GM08714 (cell line): ENCODE data around the gene SLC2A4RG.

ENCODE experiments used
- H3K4me3 ChIP-seq: fragments of 200-500 bp; sonication (Bioruptor generic); 2 replicates; pipeline ENCODE4 v1.5.1; 2014; ENCODE audit warnings: mild to moderate bottlenecking, low read length, inconsistent platforms
- ZNF274 ChIP-seq: IDR thresholded peaks from 2 replicates; pipeline ENCODE4 v1.6.1; 2012; ENCODE audit warnings: mild to moderate bottlenecking, low read depth, low read length

Gene SLC2A4RG

GRCh38 chr20:63696628-63697356 is 42.8 kb upstream of the SLC2A4RG start, which contains the start of gene TNFRSF6B:
Gene TNFRSF6B (plus strand): TSS chr20:63696652. CDS start chr20:63696768, 116 bp downstream.
- H3K4me3 ChIP-seq = no peak within 1 kb of the TSS
- no peak for TF ChIP-seq ZNF274

- no peak overlapping the region for H3K4me3 ChIP-seq
- TF ChIP-seq ZNF274 = no peak
These were observed 42.2 kb upstream of the SLC2A4RG start for GRCh38 chr20:63697357-63697867.

- H3K4me3 ChIP-seq = no peak overlapping the region
- no peak for TF ChIP-seq ZNF274
These were observed 41.6 kb upstream of the SLC2A4RG start for GRCh38 chr20:63697868-63698545.

- no peak for TF ChIP-seq ZNF274
- H3K4me3 ChIP-seq = no peak overlapping the region
These were observed 40.7 kb upstream of the SLC2A4RG start for GRCh38 chr20:63698739-63699465.

- no peak for TF ChIP-seq ZNF274
- no peak overlapping the region for H3K4me3 ChIP-seq
These were observed 39.9 kb upstream of the SLC2A4RG start for GRCh38 chr20:63699466-63700198.

GRCh38 chr20:63700199-63701050 is 39.2 kb upstream of the SLC2A4RG start:
- TF ChIP-seq ZNF274 = no peak
- no peak overlapping the region for H3K4me3 ChIP-seq

GRCh38 chr20:63701051-63701328 is 38.6 kb upstream of the SLC2A4RG start:
- no peak for TF ChIP-seq ZNF274
- H3K4me3 ChIP-seq = no peak overlapping the region

- TF ChIP-seq ZNF274 = no peak
- no peak overlapping the region for H3K4me3 ChIP-seq
These were observed 38.1 kb upstream of the SLC2A4RG start for GRCh38 chr20:63701329-63702035.

- TF ChIP-seq ZNF274 = no peak
- H3K4me3 ChIP-seq = no peak overlapping the region
These were observed 37.4 kb upstream of the SLC2A4RG start for GRCh38 chr20:63702036-63702665.

GRCh38 chr20:63702751-63703470 is 36.7 kb upstream of the SLC2A4RG start:
- H3K4me3 ChIP-seq = no peak overlapping the region
- no peak for TF ChIP-seq ZNF274

GRCh38 chr20:63703471-63703975 is 36.1 kb upstream of the SLC2A4RG start:
- no peak for TF ChIP-seq ZNF274
- no peak overlapping the region for H3K4me3 ChIP-seq
